ENCODE measurements around the gene PMS1.

Gene PMS1

DNA sequence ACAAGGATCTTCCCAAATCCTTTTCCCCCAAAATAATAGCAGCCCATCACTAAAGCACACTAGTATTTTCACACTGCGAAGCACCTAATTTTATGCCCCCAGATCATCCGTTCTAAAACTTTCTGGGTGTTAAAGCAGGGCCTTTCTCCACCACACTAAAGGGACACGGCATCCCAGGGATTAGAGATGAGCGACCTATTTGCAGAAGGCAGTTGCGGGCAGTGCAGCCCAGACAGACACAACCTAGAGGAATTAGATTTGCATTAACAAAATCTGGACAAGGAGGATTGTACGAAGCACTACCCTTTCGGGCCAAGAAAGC lies 22.1 kb upstream of the PMS1 start:
- Histone ChIP-seq H3K36me3 (ENCODE audit: insufficient read depth, low read length) (peaks cover 7% of the 10 kb centered on the region; the same call in 1 of the 2 replicates), H3K27me3 (ENCODE audit: insufficient read depth, low read length, poor library complexity, severe bottlenecking) (no peaks in the 10 kb centered on the region)

DNA sequence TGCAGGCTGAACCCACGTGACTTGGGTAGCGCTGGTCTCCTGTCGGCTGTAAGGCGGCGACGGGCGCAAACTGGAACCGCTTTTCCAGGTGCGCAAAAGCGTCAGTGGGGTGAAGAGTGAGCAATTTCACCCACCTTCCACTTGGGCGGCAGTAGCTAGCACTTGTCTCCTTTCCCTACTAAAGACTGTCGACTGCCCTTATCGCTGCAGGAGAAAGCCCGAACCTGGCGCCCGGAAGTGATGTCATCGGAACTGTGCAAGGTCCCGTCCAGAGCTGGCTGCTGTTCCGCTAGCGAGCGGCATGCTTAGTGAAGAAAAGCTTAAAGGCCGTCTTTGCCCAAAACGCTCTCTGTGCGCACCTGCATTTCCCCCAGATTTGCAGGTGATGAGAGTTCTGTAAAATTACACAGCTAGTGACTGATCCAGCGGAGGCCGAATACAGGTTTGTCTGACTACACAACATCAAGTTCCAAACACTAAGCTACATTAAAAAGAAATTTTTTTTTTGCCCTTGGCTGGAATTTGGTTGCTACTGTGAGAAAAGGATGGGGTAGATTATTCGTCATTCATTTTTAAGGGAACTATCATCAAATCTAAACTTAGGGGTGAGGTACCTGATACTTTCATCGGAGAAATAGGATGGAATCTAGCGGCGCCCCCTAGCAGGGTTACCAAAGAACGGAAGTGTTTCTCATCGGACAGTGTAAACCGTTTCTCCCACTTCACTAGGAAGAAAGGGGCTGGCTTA lies 21.5 kb upstream of the PMS1 start, which contains the start of gene OSGEPL1:
TSS of gene OSGEPL1 (minus strand) at position 242 of the 748 bp plus-strand sequence. CDS start 1,152 bp downstream, outside the sequence.
- peaks cover 17% of the 10 kb centered on the region for H3K4me1 ChIP-seq (ENCODE audit: insufficient read depth, low read length, poor library complexity, severe bottlenecking)
- H3K9me2 ChIP-seq (replicated peaks; ENCODE audit: low read depth, low read length), result no peaks in the 10 kb centered on the region
- no peaks in the 10 kb centered on the region for H3K27me3 ChIP-seq (ENCODE audit: insufficient read depth, low read length, poor library complexity, severe bottlenecking)
- H4K20me1 ChIP-seq (ENCODE audit: insufficient read depth, low read length, poor library complexity, severe bottlenecking), result no peaks in the 10 kb centered on the region
- TF ChIP-seq EZH2phosphoT487 (IDR thresholded peaks at IDR 0.05; ENCODE audit: borderline replicate concordance), result no peak
- TF ChIP-seq, protein P1, sequence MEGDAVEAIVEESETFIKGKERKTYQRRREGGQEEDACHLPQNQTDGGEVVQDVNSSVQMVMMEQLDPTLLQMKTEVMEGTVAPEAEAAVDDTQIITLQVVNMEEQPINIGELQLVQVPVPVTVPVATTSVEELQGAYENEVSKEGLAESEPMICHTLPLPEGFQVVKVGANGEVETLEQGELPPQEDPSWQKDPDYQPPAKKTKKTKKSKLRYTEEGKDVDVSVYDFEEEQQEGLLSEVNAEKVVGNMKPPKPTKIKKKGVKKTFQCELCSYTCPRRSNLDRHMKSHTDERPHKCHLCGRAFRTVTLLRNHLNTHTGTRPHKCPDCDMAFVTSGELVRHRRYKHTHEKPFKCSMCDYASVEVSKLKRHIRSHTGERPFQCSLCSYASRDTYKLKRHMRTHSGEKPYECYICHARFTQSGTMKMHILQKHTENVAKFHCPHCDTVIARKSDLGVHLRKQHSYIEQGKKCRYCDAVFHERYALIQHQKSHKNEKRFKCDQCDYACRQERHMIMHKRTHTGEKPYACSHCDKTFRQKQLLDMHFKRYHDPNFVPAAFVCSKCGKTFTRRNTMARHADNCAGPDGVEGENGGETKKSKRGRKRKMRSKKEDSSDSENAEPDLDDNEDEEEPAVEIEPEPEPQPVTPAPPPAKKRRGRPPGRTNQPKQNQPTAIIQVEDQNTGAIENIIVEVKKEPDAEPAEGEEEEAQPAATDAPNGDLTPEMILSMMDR (conservative IDR thresholded peaks at IDR 0.05; ENCODE audit: low read length), result peak; percentile 70
- peak within 1 kb of the TSS; percentile 92 for H3K4me2 ChIP-seq (ENCODE audit: low read depth, low read length, poor library complexity, severe bottlenecking)
- H3K79me2 ChIP-seq (ENCODE audit: insufficient read depth, low read length), result peaks cover 10% of the 10 kb centered on the region
- H3F3A ChIP-seq (ENCODE audit: low read depth), result peaks cover 3% of the 10 kb centered on the region; the same call in 1 of the 2 replicates
- H3K4me3 ChIP-seq (ENCODE audit: low read length, poor library complexity, severe bottlenecking), result peak within 1 kb of the TSS; percentile 95
- H2AFZ ChIP-seq (ENCODE audit: low read length), result peak within 1 kb of the TSS; percentile 100
- H3K36me3 ChIP-seq (ENCODE audit: insufficient read depth, low read length), result peaks cover 9% of the 10 kb centered on the region; the same call in 1 of the 2 replicates
- H3K9me3 ChIP-seq (ENCODE audit: insufficient read depth, low read depth, low read length), result no peaks in the 10 kb centered on the region
- H3K9ac ChIP-seq (ENCODE audit: low read depth, low read length, poor library complexity, severe bottlenecking), result peak within 1 kb of the TSS; percentile 90

More for the DNA sequence above, 22.1 kb upstream of the PMS1 start:
- TF ChIP-seq, protein P1 (conservative IDR thresholded peaks at IDR 0.05; ENCODE audit: low read length), result no peak
- no peak for TF ChIP-seq EZH2phosphoT487 (IDR thresholded peaks at IDR 0.05; ENCODE audit: borderline replicate concordance)
- Histone ChIP-seq H3K9me3 (ENCODE audit: insufficient read depth, low read depth, low read length) (no peaks in the 10 kb centered on the region), H3K79me2 (ENCODE audit: insufficient read depth, low read length) (peaks cover 10% of the 10 kb centered on the region), H3K9ac (ENCODE audit: low read depth, low read length, poor library complexity, severe bottlenecking) (peak overlapping the region; percentile 90), H3K4me1 (ENCODE audit: insufficient read depth, low read length, poor library complexity, severe bottlenecking) (peaks cover 17% of the 10 kb centered on the region), H2AFZ (ENCODE audit: low read length) (peak overlapping the region; percentile 100), H4K20me1 (ENCODE audit: insufficient read depth, low read length, poor library complexity, severe bottlenecking) (no peaks in the 10 kb centered on the region), H3K9me2 (replicated peaks; ENCODE audit: low read depth, low read length) (no peaks in the 10 kb centered on the region), H3F3A (ENCODE audit: low read depth) (peaks cover 3% of the 10 kb centered on the region; the same call in 1 of the 2 replicates), H3K4me3 (ENCODE audit: low read length, poor library complexity, severe bottlenecking) (peak overlapping the region; percentile 95), H3K4me2 (ENCODE audit: low read depth, low read length, poor library complexity, severe bottlenecking) (peak overlapping the region; percentile 92)

DNA sequence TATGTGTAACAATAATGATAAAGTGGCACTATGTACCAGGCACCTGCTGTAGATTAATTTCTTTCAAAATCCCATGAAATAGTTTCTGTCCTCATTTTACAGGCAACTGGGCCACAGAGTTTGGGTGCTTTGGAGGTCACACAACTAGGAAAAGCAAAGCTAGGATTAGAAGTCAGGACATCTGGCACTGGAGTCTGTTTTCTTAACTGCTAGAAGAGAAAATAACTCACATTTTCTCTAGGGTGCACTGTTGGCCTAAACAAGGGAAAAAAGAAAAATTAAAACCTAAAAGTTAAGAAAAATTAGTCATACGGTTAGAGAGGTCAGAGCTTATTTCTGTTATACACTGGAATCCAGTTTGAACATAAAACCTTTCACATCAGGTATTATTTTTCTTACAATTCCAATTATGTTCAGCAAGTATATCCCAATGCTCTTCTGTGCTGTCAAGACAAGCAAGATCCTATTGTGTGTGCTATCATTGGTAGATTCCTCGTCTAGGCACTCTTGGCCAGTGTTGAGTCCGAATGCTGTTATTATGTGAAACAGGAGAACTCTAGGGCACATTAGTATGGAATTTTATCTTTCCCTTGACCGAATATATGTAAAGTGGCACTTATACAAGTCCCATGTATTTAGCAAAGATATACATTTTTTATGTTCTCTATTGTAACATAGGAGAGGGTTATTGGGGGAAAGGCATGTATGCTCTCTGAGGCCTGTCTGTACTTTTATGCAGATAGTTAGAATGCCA lies 20.2 kb upstream of the PMS1 start:
- Histone ChIP-seq H3F3A (ENCODE audit: low read depth) (peaks cover 3% of the 10 kb centered on the region; the same call in 1 of the 2 replicates), H2AFZ (ENCODE audit: low read length) (no peak overlapping the region), H3K9me3 (ENCODE audit: insufficient read depth, low read depth, low read length) (no peaks in the 10 kb centered on the region), H3K4me1 (ENCODE audit: insufficient read depth, low read length, poor library complexity, severe bottlenecking) (peaks cover 17% of the 10 kb centered on the region), H3K27me3 (ENCODE audit: insufficient read depth, low read length, poor library complexity, severe bottlenecking) (no peaks in the 10 kb centered on the region), H4K20me1 (ENCODE audit: insufficient read depth, low read length, poor library complexity, severe bottlenecking) (no peaks in the 10 kb centered on the region), H3K9me2 (replicated peaks; ENCODE audit: low read depth, low read length) (no peaks in the 10 kb centered on the region), H3K4me2 (ENCODE audit: low read depth, low read length, poor library complexity, severe bottlenecking) (peak overlapping the region; percentile 92), H3K9ac (ENCODE audit: low read depth, low read length, poor library complexity, severe bottlenecking) (peak overlapping the region; percentile 90), H3K4me3 (ENCODE audit: low read length, poor library complexity, severe bottlenecking) (peak overlapping the region; percentile 95), H3K79me2 (ENCODE audit: insufficient read depth, low read length) (peaks cover 10% of the 10 kb centered on the region), H3K36me3 (ENCODE audit: insufficient read depth, low read length) (peaks cover 13% of the 10 kb centered on the region; the same call in 1 of the 2 replicates)
- TF ChIP-seq, protein P1 (conservative IDR thresholded peaks at IDR 0.05; ENCODE audit: low read length), result peak; percentile 37
- TF ChIP-seq EZH2phosphoT487 (IDR thresholded peaks at IDR 0.05; ENCODE audit: borderline replicate concordance), result no peak
